GM15510 (cell line): ENCODE results near the gene MRFAP1L1.

Experiments used
- POLR2A ChIP-seq: IDR thresholded peaks from 3 replicates; pipeline ENCODE4 v1.6.1; 2011; ENCODE audit warnings: borderline replicate concordance; ENCODE audit not compliant: insufficient read length; ENCODE audit errors: extremely low read depth

Gene MRFAP1L1

GRCh38 chr4:6709230-6710114 is at the start of gene MRFAP1L1:
TSS of gene MRFAP1L1 (minus strand) at chr4:6709865. CDS start at chr4:6709629, 236 bp downstream.
- TF ChIP-seq POLR2A: peak; percentile 76

DNA sequence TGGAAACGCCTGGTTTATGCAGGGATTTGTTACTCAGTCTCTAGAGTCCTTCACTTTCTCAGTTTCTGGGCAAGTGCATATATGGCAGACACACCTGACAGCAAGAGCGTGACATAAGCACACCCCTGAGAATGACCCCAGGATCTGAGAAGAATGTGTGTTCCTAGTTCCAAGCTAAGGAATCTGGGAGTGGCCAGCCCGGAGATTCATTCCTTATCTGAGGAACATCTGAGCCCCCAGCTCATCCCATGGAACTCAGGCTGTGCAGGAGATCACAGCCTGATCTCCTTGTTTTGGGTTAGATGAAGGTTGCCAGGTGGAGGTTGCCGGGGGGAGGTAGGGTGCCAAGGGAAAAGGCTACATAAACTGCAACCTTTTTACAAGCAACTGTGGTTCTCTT is 49.1 kb upstream of the MRFAP1L1 start:
- no peak for TF ChIP-seq POLR2A

GRCh38 chr4:6755088-6755753 is 45.6 kb upstream of the MRFAP1L1 start:
- no peak for TF ChIP-seq POLR2A

GRCh38 chr4:6754481-6755087 is 44.9 kb upstream of the MRFAP1L1 start:
- TF ChIP-seq POLR2A: no peak

DNA sequence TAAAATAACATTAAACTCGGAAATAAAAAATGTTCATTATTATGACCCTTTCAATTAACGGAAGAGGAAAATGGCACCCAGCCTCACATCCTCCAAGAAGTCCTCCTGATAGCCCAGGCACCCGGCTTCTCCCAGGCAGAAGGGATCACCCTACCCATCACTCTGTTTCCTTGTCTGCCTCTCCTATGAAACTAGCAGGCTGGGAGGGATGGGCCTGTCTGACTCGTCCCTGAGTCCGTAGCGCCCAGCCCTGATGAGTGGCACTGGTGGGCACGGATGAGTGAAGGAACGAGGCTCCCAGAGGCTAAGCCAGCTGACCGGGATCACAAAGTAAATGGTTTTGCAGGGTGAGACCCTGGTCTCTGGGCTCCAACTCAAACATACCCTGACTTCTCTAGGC is 44.2 kb upstream of the MRFAP1L1 start:
- no peak for TF ChIP-seq POLR2A

- TF ChIP-seq POLR2A: no peak
Observed at GRCh38 chr4:6753103-6753560, 43.5 kb upstream of the MRFAP1L1 start.

DNA sequence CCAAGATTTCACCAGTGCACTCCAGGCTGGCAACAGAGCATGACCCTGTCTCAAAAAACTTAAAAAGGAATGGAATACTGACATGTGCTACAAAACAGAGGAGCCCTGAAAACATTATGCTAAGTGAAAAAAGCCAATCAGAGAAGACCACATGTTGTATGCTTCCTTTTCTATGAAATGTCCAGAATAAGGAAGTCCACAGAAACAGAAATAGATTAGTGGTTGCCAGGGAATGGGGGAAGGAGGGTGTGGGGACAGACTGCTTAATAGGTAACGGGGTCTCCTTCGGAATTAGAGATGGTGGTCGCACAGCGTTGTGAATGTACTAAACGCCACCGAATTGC is 42.8 kb upstream of the MRFAP1L1 start:
- TF ChIP-seq POLR2A: no peak

DNA sequence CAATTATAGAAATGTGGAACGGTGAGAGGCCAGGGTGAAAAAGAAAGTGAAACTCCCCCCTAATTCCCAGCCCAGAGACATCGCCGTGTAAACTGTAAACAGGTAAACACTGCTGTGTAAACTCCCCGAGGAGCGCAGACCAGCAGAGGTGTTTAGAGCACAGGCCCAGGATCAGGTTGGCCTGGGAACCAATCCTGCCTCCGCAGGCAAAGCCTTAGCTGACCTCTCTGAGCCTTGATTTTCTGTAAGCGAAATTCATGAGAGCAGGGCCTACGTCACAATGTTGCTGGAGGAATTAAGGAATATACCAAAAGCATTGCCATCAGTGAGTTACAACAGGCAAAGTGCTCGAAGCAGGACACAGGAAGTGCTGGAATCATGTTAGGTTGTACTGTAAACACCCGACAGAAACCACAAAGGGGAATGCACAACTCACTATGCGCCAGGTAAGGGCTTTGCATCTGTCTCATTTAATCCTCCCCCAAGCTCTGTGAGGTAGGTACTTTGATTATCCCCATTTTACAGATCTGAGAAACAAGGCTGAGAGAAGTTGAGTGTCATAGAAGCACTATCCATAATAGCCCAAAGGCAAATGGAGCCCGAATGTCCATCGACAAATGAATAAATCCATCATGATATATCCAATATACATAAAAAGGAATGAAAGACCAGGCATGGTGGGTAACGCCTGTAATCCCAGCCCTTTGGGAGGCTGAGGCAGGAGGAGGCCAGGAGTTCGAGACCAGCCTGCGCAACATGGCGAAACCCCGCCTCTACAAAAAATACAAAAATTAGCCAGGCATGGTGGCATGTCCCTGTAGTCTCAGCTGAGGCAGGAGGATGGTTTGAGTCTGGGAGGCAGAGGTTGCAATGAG is 42.2 kb upstream of the MRFAP1L1 start:
- TF ChIP-seq POLR2A: no peak

GRCh38 chr4:6750286-6751221 is 40.9 kb upstream of the MRFAP1L1 start:
- TF ChIP-seq POLR2A: no peak

GRCh38 chr4:6749340-6750171 is 39.9 kb upstream of the MRFAP1L1 start:
- TF ChIP-seq POLR2A: no peak

DNA sequence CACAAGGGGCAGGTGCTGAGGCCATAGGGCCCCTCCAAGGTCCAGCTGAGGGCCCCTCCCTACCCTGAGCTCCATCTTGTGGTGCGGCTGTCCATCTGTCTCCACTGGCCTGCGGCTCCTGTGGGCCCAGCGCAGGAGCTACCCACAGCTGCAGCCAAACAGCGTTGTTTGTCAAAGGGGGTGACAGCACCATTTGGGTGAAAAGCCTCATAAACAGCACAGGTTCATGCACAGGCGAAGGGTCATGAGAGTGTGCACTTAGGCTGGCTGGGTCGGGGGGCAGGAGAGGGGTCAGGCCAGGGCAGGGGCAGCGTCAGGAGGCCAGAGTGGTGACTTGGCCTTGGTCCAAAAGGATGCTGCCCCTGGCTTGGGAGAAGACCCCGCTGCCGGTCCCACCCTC is 38.6 kb upstream of the MRFAP1L1 start:
- no peak for TF ChIP-seq POLR2A

DNA sequence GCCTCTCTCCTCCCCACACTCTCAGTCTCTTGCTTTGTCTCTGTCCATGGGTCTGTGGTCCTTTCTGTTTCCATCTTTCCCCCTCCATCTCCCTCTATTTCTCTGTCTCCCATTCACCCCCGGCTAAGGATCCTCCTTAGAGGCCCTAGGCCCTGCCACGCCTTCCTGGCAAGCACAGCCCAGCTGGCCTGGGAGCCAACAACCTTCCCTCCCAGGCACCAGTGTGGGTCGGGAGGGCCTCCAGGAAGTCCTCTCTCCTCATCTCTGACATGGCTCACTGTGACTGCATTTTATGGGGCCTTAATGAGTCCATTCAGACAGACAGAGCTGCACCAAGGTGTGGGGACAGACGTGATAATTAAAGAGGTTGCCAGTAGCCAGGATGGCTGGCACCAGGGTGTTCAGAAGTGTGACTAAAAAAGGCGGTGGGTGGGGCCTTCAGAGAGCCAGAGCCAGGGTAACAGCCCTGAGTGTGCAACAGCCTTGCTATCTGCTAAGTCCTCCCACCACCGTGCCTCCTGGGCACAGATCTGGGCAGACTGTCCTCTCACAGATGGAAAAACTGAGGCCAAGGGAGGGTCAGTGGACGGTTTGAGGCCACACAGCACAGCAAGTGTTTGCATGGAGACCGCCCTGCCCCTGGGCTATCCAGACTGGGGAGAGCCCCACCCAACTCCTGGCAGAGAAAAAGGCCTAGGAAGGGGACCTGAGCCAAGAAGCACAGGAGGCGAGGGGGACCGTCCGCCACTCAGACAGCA is 37.8 kb upstream of the MRFAP1L1 start:
- TF ChIP-seq POLR2A: no peak
